Ovary (tissue), 9 donors: ENCODE data around the gene PPP1R37. TPM values are rescaled to one million over a fixed set of nuclear protein-coding genes. Genes with fewer than 3 reads are reported as not detected.

Experiments
- DNase-seq, 5 donors: peaks; one replicate each; pipeline ENCODE4 v3.0.0-alpha.2; 2019 to 2020
- H3K27ac ChIP-seq, 2 donors: fragments of 200-600 bp; one replicate each; pipeline versions ENCODE4 v1.5.1 to v1.8.0; 2019 to 2022
- H3K27me3 ChIP-seq: fragments of 200-600 bp; one replicate; pipeline ENCODE4 v1.8.0; 2022
- H3K36me3 ChIP-seq: fragments of 200-600 bp; sonication (generic); one replicate; pipeline ENCODE4 v1.5.1; 2019
- H3K4me1 ChIP-seq: one replicate; pipeline ENCODE4 v1.8.1; 2013; ENCODE audit warnings: mild to moderate bottlenecking, moderate library complexity; ENCODE audit not compliant: insufficient read depth
- H3K4me3 ChIP-seq: fragments of 200-600 bp; sonication (generic); one replicate; pipeline ENCODE4 v1.5.1; 2017
- H3K9me3 ChIP-seq, 2 donors: fragments of 200-600 bp in 1 of 2; sonication (generic) in 1 of 2; one replicate each; pipeline versions ENCODE4 v1.5.1 to v1.8.1; 2013 to 2019; ENCODE audit warnings: mild to moderate bottlenecking in 1 of 2, moderate library complexity in 1 of 2
- EP300 ChIP-seq: sonication (generic); formaldehyde crosslinking; IDR thresholded peaks from one replicate; pipeline ENCODE4 v1.6.1; 2017; ENCODE audit warnings: antibody characterized with exemption
- POLR2A ChIP-seq: fragments of 450-650 bp; IDR thresholded peaks from one replicate; pipeline ENCODE4 v1.6.1; 2017; ENCODE audit warnings: antibody characterized with exemption, mild to moderate bottlenecking, moderate library complexity
- WGBS, 3 donors: extraction: QIAGEN DNeasy Blood & Tissue Kit in 1 of 3; methylation state at CpG; one replicate each; pipeline versions ENCODE4 v1.1.5 to v1.1.7; 2013 to 2017; 5-methylcytosine and 5-hydroxymethylcytosine counted together
- intact Hi-C, 4 donors: fragments of 100-400 bp; cut with DNase I; formaldehyde crosslinking; loops; one replicate each; pipeline versions ENCODE4 v1.11.0 to v1.15.1; 2022 to 2023
- polyA plus RNA-seq, 2 donors: library from polyadenylated mRNA; stranded (reverse); fragments of 200-250 nt in 1 of 2; fragments of 350-450 nt in 1 of 2; fragmentation: Illumina TruSeq in 1 of 2; extraction: RNeasy Lipid Tissue Mini Kit (QIAGEN cat#74804) in 1 of 2; gene quantifications; one replicate each; pipeline ENCODE4 v1.2.3, GENCODE V29; 2013 to 2014
- total RNA-seq, 7 donors: library from RNA; depleted of rRNA in 2 of 7; stranded (reverse); fragments of >200 nt in 2 of 7; fragmentation: NEBNext Ultra II Directional in 3 of 7; extraction: Animal tissue kit (Norgen Biotek cat#: 25700) in 3 of 7; gene quantifications; one replicate each; pipeline versions ENCODE4 v1.1.0 to v1.2.4, GENCODE V29; 2016 to 2023
- TF ChIP-seq, protein P1 (sequence below), 3 donors: fragments of 450-650 bp in 2 of 3; fragments of 200-600 bp in 1 of 3; IDR thresholded peaks; one replicate each; pipeline versions ENCODE4 v1.5.1 to v1.8.0; 2016 to 2022; ENCODE audit warnings: antibody characterized with exemption in 3 of 3, mild to moderate bottlenecking in 1 of 3
- donor health status: DM: no; HTN: no; CAD: no; lungs with moderate emphysema.
- donor health status: DM: no; HTN: no; CAD: no.
- donor health status: Bipolar disorder and iron deficiency.
- donor health status: DM: yes; HTN: yes; CAD: no.
- donor health status: DM: no; HTN: no; CAD: no.
- donor health status: DM: yes; HTN: yes; CAD: no.

Gene PPP1R37
- total and polyA plus RNA-seq, 9 donors = 5.5 to 28.4 (median 20.2) TPM

- Histone ChIP-seq H3K4me1 (peaks cover 9% of the 10 kb centered on the region), H3K27ac (no peak overlapping the region), H3K4me3 (no peak overlapping the region), H3K36me3 (no peaks in the 10 kb centered on the region), H3K27me3 (no peaks in the 10 kb centered on the region), H3K9me3 (no peaks in the 10 kb centered on the region)
- WGBS, 3 donors = 57 to 71% (median 71%) methylated on average over 12 of the region's 12 CpGs
- intact Hi-C loops = no loop called here
- DNase-seq = no peak
- TF ChIP-seq POLR2A (no peak), EP300 (no peak)
- TF ChIP-seq, protein P1, sequence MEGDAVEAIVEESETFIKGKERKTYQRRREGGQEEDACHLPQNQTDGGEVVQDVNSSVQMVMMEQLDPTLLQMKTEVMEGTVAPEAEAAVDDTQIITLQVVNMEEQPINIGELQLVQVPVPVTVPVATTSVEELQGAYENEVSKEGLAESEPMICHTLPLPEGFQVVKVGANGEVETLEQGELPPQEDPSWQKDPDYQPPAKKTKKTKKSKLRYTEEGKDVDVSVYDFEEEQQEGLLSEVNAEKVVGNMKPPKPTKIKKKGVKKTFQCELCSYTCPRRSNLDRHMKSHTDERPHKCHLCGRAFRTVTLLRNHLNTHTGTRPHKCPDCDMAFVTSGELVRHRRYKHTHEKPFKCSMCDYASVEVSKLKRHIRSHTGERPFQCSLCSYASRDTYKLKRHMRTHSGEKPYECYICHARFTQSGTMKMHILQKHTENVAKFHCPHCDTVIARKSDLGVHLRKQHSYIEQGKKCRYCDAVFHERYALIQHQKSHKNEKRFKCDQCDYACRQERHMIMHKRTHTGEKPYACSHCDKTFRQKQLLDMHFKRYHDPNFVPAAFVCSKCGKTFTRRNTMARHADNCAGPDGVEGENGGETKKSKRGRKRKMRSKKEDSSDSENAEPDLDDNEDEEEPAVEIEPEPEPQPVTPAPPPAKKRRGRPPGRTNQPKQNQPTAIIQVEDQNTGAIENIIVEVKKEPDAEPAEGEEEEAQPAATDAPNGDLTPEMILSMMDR (IDR thresholded peaks at IDR 0.05) = no peak
Observed at GRCh38 chr19:45107621-45108150, 14.7 kb downstream of the PPP1R37 start.

- Histone ChIP-seq H3K9me3 (no peaks in the 10 kb centered on the region), H3K27ac (no peak overlapping the region), H3K36me3 (no peaks in the 10 kb centered on the region), H3K27me3 (no peaks in the 10 kb centered on the region), H3K4me3 (no peak overlapping the region), H3K4me1 (no peaks in the 10 kb centered on the region)
- no peak for DNase-seq
- TF ChIP-seq, protein P1 (IDR thresholded peaks at IDR 0.05) = no peak
- no peak for TF ChIP-seq EP300
- TF ChIP-seq POLR2A = no peak
- intact Hi-C loops = no loop called here
- 83% methylated on average over 5 of the region's 5 CpGs for WGBS, 3 donors
Observed at GRCh38 chr19:45110851-45111266, 17.9 kb downstream of the PPP1R37 start.

- 89 to 93% (median 93%) methylated on average over 10 to 11 of the region's 11 CpGs for WGBS, 3 donors
- Histone ChIP-seq H3K27ac (no peak overlapping the region), H3K4me3 (no peak overlapping the region), H3K9me3 (no peaks in the 10 kb centered on the region), H3K4me1 (peaks cover 1% of the 10 kb centered on the region), H3K27me3 (no peaks in the 10 kb centered on the region), H3K36me3 (no peaks in the 10 kb centered on the region)
- DNase-seq = no peak
- TF ChIP-seq EP300 = no peak
- no peak for TF ChIP-seq POLR2A
- TF ChIP-seq, protein P1 (IDR thresholded peaks at IDR 0.05) = no peak
- intact Hi-C loops = no loop called here
Observed at GRCh38 chr19:45112111-45112827, 19.3 kb downstream of the PPP1R37 start.

- Histone ChIP-seq H3K4me1 (peaks cover 2% of the 10 kb centered on the region), H3K36me3 (no peaks in the 10 kb centered on the region), H3K27me3 (no peaks in the 10 kb centered on the region), H3K27ac (no peak overlapping the region), H3K9me3 (no peaks in the 10 kb centered on the region), H3K4me3 (no peak overlapping the region)
- intact Hi-C loops = no loop called here
- TF ChIP-seq, protein P1 (IDR thresholded peaks at IDR 0.05) = no peak
- TF ChIP-seq EP300 (no peak), POLR2A (no peak)
- 84 to 90% (median 88%) methylated on average over 9 of the region's 9 CpGs for WGBS, 3 donors
- DNase-seq = no peak
Observed at GRCh38 chr19:45113628-45114027, 20.6 kb downstream of the PPP1R37 start.
